Activated CD4-positive, alpha-beta T cell treated with anti-CD3 and anti-CD28 coated beads, Interleukin-2, amount 50 U/mL, for 24 hours (primary cell): ENCODE data around the gene CDK7.

Source experiments
- DNase-seq, 2 donors: peaks; one replicate each; pipeline ENCODE4 v3.0.0-alpha.2; 2020; ENCODE audit warnings: low read depth in 1 of 2, low spot score in 1 of 2

CDK7 gene

DNA sequence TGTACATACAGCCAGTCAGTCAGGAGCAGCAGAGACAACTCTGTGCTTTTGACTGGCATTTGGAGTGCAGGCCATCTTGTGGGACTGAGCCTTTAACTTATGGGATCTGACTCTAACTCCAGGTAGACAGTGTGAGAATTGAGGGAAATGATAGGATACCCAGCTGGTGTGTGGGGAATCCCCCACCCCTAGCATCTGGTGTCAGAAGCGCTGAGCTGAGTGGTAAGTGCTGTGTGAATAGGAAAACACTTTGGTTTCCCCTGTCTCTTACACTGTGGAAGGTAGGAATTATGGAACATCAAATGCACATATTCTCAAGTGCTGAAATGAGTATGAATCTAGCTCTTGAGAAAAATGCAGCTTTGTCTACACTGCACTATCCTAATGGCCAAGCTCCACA is 54.0 kb downstream of the CDK7 start:
- no peak for DNase-seq

DNA sequence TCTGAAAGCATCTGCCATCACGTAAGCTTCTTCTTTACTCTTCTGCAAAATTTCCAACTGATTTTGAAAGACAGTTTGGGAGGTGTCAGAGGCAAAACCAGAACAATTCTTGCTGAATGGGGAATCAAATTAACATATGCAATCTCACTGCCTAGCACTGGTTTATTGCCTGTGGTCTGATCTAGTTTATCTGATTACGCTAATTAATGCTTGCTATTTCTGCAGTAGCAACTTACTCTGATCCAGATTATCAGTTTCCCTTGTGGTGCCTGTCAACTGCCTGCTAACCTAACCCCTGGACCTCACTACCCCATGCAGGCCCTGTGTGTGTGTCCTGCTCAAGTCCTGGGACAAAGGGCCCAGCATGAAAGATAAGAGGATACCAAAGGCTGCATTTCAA is 57.6 kb downstream of the CDK7 start:
- DNase-seq: no peak

DNA sequence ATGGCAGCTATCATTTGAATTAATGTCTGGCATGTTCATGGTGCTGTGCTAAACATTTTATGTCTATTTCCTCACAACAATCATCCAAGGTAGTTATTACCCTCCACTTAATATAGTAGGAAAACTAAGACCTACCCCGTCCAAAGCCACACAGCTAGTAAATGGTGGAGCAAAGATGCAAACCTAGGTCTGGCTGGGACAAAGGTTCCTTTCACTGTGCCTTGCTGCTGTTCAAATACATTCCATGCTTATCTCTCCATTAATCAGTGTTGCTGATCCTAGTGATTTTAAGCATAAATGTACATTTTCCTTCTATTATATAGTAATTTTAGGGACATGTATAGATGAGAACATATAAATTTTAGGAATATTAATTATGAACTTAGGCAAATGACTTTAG is 59.2 kb downstream of the CDK7 start:
- no peak for DNase-seq

DNA sequence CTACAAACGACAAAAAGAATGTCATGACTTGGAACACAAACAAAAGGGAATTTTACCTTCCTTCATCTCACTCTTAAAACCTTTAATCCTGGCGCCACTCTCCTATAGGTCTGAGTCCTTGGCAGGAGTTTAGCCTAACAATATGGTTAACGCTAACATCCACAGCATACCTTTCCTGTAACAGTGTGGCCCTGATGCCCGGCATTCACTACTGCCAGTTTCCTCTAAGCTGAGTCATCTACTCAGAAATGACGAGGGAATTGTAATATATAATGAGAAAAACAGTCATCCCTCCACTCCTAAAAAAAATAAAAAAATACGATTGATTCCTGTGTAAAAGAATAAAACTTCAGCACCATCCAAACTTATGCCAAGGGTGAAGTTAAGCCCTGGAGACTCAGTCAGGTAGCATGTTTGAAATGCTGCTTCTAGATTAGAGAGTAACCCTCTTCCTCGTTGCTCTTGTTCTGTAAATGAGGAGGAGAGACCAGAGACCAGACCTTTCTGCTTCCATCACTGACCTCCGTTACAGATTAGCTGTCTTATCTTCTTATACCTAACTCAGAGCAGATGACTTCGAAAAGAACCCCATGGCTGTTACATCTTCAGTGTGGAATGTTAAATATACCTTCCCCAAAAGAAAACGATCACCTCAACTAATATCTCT is 60.5 kb downstream of the CDK7 start:
- no peak for DNase-seq

DNA sequence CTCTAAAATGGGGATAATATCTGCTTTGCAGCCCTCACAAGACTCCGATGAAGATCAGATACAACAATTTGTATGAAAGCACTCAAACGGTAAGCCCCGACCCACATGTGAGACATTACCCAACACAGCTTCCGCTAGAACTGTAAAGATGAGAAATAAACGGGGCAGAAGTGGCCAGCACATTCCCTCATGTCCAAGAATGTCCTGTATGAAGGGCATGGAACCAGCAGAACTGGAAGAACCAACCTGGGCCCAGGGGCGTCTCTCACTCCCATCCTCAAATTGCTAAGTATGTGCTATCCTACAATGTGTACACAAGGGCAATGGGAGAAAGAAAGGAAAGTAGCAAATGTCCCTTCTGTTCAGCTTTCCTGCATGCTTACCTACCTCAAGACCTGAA is 64.9 kb downstream of the CDK7 start:
- DNase-seq: no peak

DNA sequence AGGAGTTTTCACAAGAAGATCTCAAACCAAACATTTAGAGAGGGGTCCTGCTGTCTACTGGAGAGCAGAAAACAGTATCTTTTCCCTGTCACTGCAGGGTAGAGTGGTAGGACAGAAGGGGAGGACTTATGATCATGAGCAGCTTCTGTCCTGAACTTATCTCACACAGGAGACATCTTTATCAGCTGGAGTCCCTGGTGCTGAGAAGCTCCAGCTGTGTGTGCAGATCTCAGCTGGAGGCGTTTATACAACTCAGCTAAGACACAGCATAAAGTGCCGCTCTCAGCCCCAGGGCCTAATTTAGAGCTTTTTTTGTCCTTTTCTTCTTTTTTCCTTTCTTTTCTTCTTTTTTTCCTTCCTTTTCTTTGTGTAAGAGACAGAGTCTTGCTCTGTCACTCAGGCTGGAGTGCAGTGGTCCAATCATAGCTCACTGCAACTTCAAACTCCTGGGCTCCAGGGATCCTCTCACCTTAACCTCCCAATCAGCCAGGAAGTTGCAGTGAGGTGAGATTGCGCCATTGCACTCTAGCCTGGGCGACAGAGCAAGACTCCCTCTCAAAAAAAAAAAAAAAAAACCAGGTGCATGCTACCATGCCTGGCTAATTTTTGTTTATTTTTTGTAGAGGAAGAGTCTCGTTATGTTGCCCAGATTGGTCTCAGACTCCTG is 66.0 kb downstream of the CDK7 start:
- DNase-seq: no peak

DNA sequence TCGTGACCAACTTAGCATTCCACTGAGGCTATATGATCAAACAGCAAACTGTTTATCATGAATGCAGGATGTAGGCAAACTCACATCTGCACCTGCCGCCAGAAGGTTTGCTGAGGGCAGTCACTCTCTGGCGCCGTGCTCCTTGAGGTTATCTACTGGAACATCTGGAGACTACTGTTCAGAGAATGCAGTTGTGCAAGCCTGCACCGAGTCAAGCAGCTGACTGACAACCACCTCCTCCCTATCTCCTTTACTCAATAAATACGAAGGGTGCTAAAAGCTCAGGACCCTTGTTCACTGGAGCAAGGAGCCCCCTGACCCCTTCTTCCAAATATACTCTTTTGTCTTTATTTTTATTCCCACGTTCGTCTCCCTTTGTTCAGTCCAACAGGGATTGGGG is 70.8 kb downstream of the CDK7 start:
- no peak for DNase-seq

DNA sequence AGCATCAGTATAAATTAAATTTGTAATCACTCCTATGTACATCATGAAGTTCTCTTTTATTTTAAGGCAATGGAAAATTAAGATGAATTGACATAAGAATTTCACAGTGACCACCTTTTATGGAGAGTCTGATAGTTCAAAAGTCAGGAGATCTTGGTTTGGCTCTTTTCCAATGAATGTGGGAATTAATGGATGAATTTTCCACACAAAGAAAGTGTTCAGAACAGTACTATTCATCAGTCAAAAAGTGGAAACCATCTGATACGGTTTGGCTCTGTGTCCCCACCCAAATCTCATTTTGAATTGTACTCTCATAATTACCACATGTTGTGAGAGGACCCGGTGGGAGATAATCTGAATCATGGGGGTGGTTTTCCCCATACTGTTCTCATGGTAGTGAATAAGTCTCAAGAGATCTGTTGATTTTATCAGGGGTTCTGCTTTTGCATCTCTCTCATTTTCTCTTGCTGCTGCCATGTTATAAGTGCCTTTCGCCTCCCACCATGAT is 73.4 kb downstream of the CDK7 start:
- DNase-seq: no peak

DNA sequence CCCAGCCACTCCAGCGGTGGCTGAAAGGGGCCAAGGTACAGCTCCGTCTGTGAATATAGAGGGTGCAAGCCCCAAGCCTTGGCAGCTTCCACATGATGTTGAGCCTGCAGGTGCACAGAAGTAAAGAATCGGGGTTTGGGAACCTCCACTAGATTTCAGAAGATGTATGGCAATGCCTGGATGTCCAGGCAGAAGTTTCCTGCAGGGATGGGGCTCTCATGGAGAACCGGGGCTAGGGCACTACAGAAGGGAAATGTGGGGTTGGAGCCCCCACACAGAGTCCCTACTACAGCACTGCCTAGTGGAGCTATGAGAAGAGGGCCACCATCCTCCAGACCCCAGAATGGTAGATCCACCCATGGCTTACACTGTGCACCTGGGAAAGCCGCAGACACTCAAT is 74.7 kb downstream of the CDK7 start:
- no peak for DNase-seq

DNA sequence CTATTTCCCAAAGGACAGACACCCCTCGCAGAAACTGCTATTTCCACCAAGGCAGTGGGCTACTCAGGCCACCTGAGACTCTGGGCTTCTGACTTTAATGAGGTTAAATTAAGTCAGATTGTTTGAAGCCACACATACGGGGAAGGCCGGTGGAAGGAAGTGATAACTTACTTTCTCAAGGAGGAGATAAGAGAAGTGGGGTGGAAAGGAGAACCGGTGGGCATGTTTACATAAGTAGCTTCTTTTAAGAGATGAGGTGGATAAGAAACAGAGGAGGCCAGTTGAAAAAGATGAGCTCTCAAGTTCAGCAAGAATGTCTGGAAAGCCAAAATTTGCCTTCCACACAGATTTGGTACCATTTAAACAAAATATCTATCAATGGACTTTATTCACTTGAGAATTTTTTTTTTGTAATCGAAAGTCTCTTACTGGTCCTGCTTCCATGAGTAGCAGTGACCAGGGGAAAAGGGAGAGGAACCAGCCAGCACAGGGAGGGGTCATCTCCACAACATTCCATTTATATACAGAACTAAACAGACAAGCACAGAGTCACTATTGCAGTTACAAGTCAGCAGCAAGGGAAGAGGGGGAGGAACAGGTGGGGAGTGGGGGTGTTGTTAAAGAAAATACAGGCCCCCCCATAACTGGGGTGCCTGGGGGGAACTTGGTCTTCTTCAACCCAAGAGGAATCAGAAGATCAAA is 77.9 kb downstream of the CDK7 start:
- no peak for DNase-seq

DNA sequence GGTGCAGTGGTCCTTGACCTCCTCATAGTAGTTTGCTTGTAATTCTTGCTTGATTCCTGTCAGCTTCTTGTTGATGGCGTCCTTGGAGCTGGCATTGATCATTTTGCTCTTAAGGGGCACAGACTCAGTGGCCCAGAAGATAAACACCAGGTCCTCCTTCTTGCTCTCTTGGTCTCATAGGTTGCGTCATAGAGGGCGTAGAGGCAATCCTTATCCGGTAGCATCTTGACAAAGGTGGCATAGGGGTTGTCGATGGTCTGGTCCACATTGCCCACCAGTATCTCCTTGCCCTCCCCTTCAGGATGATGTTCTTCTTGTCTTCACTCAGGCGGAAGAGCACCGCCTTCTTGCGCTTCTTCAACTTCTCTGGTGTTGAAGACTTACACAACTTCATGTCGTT is 78.7 kb downstream of the CDK7 start:
- no peak for DNase-seq

DNA sequence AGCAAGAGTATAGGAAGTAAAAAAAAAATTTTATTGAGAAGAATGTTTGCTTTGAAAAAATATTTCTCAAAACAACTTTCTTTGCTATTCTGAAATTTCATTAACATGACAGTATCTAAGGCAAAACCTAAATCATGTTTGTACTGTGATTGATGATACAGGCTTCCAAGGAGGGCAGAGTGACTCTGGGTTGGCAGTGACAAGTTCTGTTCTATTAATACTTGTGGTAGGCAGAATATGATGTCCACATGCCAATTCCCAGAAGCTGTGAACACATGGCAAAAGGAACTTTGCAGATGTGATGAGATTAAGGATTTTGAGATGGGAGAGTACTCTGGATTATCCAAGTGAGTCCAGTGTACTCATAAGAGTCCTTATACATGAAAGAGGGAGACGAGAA is 81.3 kb downstream of the CDK7 start:
- DNase-seq: no peak

DNA sequence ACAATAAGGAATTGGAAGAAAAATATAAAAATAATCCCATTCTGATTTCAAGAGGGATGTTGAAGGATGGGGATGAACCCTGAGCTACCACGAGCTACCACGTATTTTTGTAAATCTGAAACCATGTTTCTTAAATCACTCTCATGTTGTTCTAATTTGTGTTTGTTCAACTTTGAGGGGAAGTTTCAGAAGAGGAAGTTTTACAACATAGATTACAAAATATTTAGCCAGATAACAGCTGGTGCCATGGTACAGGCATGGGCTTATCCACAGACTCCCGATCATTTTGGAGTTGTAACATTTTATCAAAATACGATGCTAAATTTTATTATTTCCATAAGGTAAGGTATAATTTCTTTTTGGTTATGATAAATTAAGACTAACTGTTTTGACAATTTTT is 82.7 kb downstream of the CDK7 start:
- no peak for DNase-seq

DNA sequence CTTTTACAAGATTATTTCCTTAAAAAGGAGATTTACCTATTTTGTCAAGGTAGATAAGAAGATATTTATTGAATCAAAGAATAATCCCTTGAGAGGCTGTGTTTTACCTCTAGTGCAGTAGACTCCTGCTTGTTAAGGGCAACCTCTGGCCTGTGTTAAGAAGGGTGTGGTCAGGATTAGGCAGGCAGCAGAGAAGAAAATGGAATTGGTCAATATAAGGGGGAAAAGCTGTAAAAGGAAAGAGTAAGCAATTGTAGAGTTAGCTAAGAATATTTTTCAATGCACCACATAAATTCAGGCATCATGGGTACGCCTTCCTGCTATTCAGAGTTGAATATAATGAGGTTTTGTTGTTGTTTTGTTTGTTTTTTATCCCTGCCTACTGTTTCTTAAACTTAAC is 91.7 kb downstream of the CDK7 start:
- no peak for DNase-seq
